Measurements from ENCODE around the gene ASRGL1.

DNA sequence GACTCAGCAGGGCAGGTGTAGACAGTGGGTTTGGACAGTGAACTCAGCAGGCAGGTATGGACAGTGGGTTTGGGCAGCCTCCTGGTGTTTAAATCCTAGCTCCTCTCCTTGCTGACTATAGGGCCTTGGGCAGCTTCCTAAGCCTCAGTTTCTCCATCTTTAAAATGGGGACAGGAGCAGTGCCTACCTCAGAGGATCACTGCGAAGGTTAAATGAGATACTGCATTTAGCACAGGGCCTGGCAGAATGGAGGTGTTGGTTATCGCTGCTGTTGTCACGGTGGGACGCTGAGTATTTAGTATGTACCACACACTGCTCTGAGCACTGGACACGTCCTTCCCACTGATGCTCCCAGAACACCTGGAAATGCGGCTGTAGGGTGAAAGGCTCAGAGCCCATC lies 67.2 kb downstream of the ASRGL1 start:
- no peak for TF ChIP-seq POLR2A (IDR thresholded peaks at IDR 0.05)
- TF ChIP-seq, protein P1, sequence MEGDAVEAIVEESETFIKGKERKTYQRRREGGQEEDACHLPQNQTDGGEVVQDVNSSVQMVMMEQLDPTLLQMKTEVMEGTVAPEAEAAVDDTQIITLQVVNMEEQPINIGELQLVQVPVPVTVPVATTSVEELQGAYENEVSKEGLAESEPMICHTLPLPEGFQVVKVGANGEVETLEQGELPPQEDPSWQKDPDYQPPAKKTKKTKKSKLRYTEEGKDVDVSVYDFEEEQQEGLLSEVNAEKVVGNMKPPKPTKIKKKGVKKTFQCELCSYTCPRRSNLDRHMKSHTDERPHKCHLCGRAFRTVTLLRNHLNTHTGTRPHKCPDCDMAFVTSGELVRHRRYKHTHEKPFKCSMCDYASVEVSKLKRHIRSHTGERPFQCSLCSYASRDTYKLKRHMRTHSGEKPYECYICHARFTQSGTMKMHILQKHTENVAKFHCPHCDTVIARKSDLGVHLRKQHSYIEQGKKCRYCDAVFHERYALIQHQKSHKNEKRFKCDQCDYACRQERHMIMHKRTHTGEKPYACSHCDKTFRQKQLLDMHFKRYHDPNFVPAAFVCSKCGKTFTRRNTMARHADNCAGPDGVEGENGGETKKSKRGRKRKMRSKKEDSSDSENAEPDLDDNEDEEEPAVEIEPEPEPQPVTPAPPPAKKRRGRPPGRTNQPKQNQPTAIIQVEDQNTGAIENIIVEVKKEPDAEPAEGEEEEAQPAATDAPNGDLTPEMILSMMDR (IDR thresholded peaks at IDR 0.05), result no peak
